GM18868 (cell line): Measurements from ENCODE around the gene ZNF524.

Experiments
- ATAC-seq: cut with Tn5 transposase; IDR thresholded peaks from one replicate; pipeline ENCODE4 v1.9.1; 2021; ENCODE audit warnings: mild to moderate bottlenecking, moderate library complexity; ENCODE audit not compliant: unreplicated experiment

The ZNF524 gene

GRCh38 chr19:55652311-55653128, 52.4 kb downstream of the ZNF524 start:
- ATAC-seq = no peak
